DND-41 (cell line): ENCODE measurements around the gene SYNDIG1L.

Source experiments
- EZH2 ChIP-seq: IDR thresholded peaks from 3 replicates; pipeline ENCODE4 v1.6.1; 2012; ENCODE audit warnings: borderline replicate concordance, low read depth, mild to moderate bottlenecking, moderate library complexity, low read length, inconsistent platforms; ENCODE audit not compliant: severe bottlenecking
- TF ChIP-seq, protein P1 (sequence below): IDR thresholded peaks from 2 replicates; pipeline ENCODE4 v1.5.1; 2012; ENCODE audit warnings: borderline replicate concordance, low read length, moderate library complexity, mild to moderate bottlenecking; ENCODE audit not compliant: poor library complexity, severe bottlenecking; ENCODE audit errors: extremely low read depth

DNA sequence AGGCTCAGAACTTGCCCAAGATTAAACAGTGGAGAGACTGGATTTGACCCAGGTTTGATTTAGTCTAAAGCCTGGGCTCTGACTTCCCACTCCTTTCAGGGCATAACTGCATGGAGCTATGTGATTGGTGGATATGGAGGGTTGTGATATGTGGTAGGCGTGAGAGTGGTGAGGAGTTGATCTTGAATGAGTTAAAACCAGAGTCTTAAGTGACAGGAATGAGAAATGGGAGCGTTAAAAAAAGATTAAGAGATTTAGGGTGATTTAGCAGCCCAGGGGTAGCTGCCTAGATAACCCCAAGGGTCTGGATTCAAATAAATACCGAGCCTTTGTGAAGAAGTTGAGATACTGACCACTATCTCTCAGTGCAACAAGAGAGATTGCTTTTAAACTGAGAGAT is 8.4 kb downstream of the SYNDIG1L start:
- TF ChIP-seq, protein P1, sequence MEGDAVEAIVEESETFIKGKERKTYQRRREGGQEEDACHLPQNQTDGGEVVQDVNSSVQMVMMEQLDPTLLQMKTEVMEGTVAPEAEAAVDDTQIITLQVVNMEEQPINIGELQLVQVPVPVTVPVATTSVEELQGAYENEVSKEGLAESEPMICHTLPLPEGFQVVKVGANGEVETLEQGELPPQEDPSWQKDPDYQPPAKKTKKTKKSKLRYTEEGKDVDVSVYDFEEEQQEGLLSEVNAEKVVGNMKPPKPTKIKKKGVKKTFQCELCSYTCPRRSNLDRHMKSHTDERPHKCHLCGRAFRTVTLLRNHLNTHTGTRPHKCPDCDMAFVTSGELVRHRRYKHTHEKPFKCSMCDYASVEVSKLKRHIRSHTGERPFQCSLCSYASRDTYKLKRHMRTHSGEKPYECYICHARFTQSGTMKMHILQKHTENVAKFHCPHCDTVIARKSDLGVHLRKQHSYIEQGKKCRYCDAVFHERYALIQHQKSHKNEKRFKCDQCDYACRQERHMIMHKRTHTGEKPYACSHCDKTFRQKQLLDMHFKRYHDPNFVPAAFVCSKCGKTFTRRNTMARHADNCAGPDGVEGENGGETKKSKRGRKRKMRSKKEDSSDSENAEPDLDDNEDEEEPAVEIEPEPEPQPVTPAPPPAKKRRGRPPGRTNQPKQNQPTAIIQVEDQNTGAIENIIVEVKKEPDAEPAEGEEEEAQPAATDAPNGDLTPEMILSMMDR: no peak
- TF ChIP-seq EZH2: no peak
